Epithelial cell of prostate (primary cell): ENCODE measurements around the gene C16orf96.
"Not testable (repeated sequence)": the region's sequence is repeated elsewhere in the genome, so short reads cannot be mapped to it uniquely, and the experiment has no call there.

Experiments
- DNase-seq: peaks from one replicate; pipeline ENCODE4 v3.0.0-alpha.2; 2011; ENCODE audit warnings: low read depth, low spot score
- H3K27ac ChIP-seq: fragments of 450-650 bp; 2 replicates; pipeline ENCODE4 v1.5.1; 2017; ENCODE audit warnings: mild to moderate bottlenecking

The C16orf96 gene

GRCh38 chr16:4556580-4556979, 440 bp downstream of the C16orf96 start:
- H3K27ac ChIP-seq, result no peak overlapping the region
- no peak for DNase-seq

- no peak overlapping the region for H3K27ac ChIP-seq
- DNase-seq, result no peak
These were observed 1.8 kb downstream of the C16orf96 start for GRCh38 chr16:4557973-4558372.

- H3K27ac ChIP-seq, result no peak overlapping the region
These were observed 5.5 kb downstream of the C16orf96 start for GRCh38 chr16:4561596-4561995.

GRCh38 chr16:4564661-4565267, 8.6 kb downstream of the C16orf96 start:
- DNase-seq, result no peak
- no peak overlapping the region for H3K27ac ChIP-seq

More at GRCh38 chr16:4561596-4561995, 5.5 kb downstream of the C16orf96 start:
- no peak for DNase-seq

DNA sequence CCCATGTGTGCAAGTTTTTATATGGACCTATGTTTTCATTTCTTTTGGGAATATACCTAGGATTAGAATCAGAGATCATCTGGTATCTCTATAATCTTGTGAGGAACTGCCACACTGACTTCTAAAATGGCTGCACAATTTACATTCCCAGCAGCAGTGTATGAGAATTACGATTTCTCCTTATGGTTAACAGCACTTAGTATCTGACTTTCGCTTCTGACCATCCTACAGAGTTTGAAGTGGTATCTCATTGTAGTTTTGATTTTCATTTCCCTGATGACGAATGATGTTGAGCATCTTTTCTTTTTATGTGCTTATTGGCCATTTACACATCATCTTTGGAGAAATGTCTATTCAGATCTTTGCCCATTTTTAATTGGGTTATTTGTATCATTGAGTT, 10.0 kb downstream of the C16orf96 start:
- DNase-seq, result no peak
- H3K27ac ChIP-seq, result no peak overlapping the region

DNA sequence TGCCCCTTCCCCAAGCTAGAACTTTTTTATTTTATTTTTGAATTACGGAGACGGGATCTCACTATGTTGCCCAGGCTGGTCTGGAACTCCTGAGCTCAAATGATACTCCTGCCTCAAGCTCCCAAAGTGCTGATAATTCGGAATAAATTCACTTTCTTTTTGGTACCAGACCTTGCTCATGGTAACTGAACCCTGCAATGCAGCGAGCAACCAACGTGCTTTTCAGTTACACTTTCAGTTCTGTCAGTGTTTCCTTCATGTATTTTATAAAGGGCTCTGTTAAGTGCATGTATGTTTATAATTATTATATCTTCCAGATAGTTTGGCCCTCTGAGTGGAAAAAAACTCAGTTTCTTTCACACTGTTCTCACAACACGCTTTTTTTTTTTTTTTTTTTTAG, 13.9 kb downstream of the C16orf96 start:
- DNase-seq, result no peak
- no peak overlapping the region for H3K27ac ChIP-seq

- DNase-seq, result no peak
- no peak overlapping the region for H3K27ac ChIP-seq
These were observed 14.7 kb downstream of the C16orf96 start for GRCh38 chr16:4570688-4571321.

DNA sequence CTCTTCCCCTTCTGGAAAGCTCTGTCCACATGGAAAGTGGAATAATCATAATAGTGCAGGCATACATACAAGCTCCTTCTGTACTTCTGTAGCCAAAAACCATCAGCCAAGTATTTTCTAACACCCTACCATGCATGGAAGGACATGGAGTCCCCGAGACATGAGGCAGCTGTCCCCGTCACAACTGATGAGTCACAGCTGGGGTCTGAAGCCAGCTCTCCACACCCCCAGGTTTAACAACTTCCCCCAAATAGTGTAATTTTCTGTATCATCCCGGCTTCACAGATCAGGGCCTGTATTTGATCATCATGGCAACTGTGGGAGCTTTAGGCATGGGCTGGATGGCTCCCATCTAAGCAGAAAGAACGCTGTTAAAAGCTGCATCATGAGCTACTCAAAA, 16.6 kb downstream of the C16orf96 start:
- no peak overlapping the region for H3K27ac ChIP-seq
- DNase-seq, result no peak

DNA sequence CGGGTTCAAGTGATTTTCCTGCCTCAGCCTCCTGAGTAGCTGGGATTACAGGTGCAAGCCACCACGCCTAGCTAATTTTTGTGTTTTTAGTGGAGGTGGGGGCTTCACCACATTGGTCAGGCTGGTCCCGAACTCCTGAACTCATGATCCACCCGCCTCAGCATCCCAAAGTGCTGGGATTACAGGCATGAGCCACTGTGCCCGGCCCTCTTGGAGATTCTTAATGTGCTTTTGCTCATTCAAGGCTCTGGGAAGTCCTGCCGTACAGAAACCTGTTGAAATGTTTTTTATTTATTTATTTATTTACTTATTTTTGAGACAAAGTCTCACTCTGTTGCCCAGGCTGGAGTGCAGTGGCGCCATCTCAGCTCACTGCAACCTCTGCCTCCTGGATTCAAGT, 17.8 kb downstream of the C16orf96 start:
- DNase-seq, H3K27ac ChIP-seq: not testable (repeated sequence)

- H3K27ac ChIP-seq, result no peak overlapping the region
- DNase-seq, result no peak
These were observed 19.0 kb downstream of the C16orf96 start for GRCh38 chr16:4574919-4575705.

- DNase-seq, result no peak
- H3K27ac ChIP-seq, result no peak overlapping the region
These were observed 19.9 kb downstream of the C16orf96 start for GRCh38 chr16:4576008-4576407.

GRCh38 chr16:4578961-4579530, 22.9 kb downstream of the C16orf96 start:
- no peak for DNase-seq
- no peak overlapping the region for H3K27ac ChIP-seq

- H3K27ac ChIP-seq, result peak overlapping the region; percentile 20
- no peak for DNase-seq
These were observed 24.1 kb downstream of the C16orf96 start for GRCh38 chr16:4580250-4580649.

DNA sequence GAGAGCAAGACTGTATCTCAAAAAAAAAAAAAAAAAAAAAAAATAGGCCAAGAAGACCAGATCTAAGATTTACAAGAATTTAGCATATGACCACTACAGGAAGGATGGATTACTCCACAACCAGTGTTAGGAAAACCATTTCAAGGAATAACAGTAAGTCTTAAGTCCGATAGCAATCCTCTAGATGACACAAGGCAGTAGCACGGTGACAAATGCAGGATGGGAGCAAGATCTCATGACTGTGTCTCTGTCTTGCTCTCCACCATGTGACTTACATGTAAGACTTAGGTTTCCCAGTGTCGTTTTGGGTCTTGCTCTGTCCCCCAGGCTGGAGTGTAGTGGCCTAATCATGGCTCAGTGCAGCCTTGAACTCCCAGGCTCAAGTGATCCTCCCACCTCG, 27.8 kb downstream of the C16orf96 start:
- DNase-seq, result no peak
- H3K27ac ChIP-seq, result no peak overlapping the region

GRCh38 chr16:4586291-4586690, 30.2 kb downstream of the C16orf96 start:
- DNase-seq, result no peak
- H3K27ac ChIP-seq, result no peak overlapping the region

DNA sequence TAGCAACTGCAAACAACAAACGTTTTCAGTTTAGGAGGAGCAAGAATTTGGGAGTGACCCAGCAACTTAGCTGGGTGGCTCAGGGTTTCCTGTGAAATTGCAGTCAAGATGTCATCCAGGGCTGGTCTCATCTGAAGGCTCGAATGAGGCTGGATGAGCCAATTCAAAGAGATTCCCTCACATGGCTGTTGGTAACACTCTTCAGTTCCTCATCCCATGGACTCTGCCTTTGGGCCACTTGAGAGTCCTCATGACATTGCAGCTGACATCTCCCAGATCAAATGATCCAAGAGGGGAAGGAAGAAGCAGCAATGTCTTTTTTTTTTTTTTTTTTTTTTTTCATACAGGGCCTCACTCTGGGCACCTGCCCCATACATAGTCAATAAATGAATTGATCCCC, 32.2 kb downstream of the C16orf96 start:
- no peak overlapping the region for H3K27ac ChIP-seq
- no peak for DNase-seq

GRCh38 chr16:4588961-4589360, 32.8 kb downstream of the C16orf96 start:
- no peak for DNase-seq
- H3K27ac ChIP-seq, result no peak overlapping the region

- DNase-seq, result no peak
- no peak overlapping the region for H3K27ac ChIP-seq
These were observed 35.1 kb downstream of the C16orf96 start for GRCh38 chr16:4591191-4591590.

DNA sequence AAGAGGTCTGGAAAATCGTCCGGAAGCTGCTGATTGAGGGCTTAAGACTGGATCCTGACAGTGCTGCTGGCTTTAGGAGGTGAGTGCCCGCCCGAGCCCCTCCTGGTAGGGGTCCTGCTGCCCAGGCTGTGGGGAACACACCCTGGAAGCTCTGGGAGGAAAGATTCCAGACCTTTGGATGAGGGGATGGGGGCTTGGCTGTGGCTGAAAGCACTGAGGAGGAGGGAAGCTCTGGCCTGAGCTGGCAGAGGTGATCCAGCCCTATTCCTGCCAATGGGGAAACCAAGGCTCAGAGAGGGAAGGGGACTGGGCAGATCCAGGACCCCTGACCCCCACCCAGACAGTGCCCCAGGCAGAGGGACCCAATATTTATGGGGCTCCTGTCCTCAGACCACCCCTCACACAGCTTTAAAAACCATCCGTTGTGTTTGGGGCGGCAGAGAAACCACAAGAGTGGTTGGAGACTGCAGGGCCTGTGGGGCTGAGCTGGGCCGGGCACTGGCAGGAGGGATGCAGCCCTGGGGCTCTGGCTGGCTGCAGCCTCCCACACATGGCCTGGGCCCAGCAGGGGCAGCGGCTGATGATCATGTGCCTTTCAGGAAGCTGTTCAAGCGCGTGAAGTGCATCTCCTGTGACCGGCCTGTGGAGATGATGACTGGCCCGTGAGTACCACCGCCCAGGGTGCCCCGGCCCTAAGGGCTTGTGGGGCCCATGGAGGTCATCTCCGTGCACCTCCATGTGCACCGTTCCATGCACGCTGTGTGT, 35.7 kb downstream of the C16orf96 start:
- no peak for DNase-seq
- H3K27ac ChIP-seq, result no peak overlapping the region

DNA sequence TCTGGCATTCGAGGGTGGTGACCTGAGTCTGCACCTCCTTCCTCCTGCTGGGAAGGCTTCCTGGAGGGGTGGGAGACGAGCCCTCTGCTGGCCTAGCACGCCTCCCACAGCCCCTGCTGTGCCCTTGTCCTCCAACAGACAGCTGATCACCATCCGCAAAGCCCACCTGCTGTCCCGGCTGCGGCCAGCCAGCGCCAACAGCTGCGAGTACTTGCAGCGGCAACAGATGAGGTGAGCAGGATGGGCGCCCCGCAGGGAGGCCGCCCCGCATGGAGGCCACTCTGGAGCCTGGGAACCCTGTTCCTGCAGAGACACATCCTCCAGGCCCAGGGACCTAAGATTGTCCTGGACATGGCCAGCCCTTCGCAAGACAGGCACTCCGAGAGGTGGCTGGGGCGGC, 36.9 kb downstream of the C16orf96 start:
- no peak overlapping the region for H3K27ac ChIP-seq
- DNase-seq, result no peak
